ENCODE data around the gene LILRB2. TPM values are rescaled to one million over a fixed set of nuclear protein-coding genes. Genes with fewer than 3 reads are reported as not detected.
A peak's percentile ranks its signal among the peaks of the same experiment; 100 is the strongest.
"Not testable (repeated sequence)": the region's sequence is repeated elsewhere in the genome, so short reads cannot be mapped to it uniquely, and the experiment has no call there.

LILRB2 gene
- polyA plus RNA-seq, 1 experiment = not detected

DNA sequence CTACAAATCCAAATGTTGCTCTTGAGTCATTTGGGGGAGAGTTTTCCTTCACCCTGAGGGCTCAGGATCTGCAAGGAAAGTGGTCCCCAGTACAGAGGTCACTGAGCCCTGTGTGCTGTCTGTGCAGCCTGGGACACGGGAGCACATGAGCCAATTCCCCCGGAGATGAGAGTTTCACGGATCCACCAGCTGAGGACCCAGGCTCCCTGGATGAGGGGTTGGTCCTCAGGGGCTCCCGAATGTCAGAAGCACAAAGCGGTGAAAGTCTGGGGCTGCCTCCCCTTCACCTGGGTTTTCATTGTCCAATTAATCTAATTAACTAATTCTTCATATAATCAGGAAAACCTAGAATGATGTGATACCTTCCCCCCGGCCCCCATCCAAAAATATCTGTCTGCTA is 13.6 kb upstream of the LILRB2 start:
- Histone ChIP-seq H3K4me3 (ENCODE audit: low read depth, low read length) (no peak overlapping the region), H3K36me3 (ENCODE audit: control insufficient read depth, insufficient read depth, low read length) (no peaks in the 10 kb centered on the region), H3K27me3 (ENCODE audit: control insufficient read depth, insufficient read depth, low read length) (no peaks in the 10 kb centered on the region)
- TF ChIP-seq, protein P1, sequence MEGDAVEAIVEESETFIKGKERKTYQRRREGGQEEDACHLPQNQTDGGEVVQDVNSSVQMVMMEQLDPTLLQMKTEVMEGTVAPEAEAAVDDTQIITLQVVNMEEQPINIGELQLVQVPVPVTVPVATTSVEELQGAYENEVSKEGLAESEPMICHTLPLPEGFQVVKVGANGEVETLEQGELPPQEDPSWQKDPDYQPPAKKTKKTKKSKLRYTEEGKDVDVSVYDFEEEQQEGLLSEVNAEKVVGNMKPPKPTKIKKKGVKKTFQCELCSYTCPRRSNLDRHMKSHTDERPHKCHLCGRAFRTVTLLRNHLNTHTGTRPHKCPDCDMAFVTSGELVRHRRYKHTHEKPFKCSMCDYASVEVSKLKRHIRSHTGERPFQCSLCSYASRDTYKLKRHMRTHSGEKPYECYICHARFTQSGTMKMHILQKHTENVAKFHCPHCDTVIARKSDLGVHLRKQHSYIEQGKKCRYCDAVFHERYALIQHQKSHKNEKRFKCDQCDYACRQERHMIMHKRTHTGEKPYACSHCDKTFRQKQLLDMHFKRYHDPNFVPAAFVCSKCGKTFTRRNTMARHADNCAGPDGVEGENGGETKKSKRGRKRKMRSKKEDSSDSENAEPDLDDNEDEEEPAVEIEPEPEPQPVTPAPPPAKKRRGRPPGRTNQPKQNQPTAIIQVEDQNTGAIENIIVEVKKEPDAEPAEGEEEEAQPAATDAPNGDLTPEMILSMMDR (IDR thresholded peaks at IDR 0.05; ENCODE audit: insufficient read depth, low read depth, low read length) = no peak
- CTCF ChIA-PET = no interaction called here
- POLR2A ChIA-PET = no interaction called here
- no peak for DNase-seq (ENCODE audit: low read depth)

DNA sequence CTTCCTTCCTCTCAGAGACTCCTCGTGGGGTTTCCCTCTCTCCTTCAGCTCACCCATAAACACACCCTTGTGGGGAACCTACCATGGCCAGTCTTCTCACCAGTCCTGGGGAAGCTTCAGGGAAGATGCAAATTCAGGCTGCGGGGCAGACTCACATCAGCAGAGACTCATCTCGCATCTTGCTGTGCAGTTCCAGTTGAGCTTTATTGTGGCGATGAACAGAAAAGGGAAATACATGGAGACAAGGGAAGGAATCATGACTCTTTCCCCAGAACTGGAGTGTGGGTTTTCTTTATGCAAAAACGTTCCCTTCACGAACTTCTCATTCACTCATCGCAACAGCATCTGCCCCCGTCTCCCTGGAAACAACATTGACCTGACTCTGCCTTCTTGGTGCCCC is 8.2 kb upstream of the LILRB2 start:
- DNase-seq (ENCODE audit: low read depth); POLR2A ChIA-PET; H3K36me3 ChIP-seq (ENCODE audit: control insufficient read depth, insufficient read depth, low read length); H3K4me3 ChIP-seq (ENCODE audit: low read depth, low read length); H3K27me3 ChIP-seq (ENCODE audit: control insufficient read depth, insufficient read depth, low read length): not testable (repeated sequence)
- CTCF ChIA-PET = interaction anchor here (1.2 kb wide), 1 partner anchor 23 kb away, joined by 3 read pairs; no protein-coding TSS in a partner anchor

DNA sequence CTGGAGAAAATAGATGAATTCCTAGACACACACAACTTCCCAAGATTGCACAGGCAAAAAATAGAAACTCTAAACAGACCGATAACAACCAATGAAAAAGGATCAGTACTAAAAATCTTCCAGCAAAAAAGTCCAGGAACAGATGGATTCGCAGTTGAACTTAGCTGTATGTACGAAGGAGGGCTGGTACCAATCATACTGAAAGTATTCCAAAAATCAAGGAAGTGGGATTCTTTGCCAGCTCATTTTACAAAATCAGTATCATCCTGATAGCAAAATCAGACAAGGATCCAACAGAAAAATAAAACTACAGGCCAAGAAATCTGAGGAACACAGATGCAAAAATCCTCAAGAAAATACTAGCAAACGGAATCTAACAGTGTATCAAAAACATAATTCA is 6.5 kb upstream of the LILRB2 start:
- ChIA-PET POLR2A (interaction anchor here (0.7 to 0.9 kb wide), 2 partner anchors 77 to 252 kb away, joined by 3 read pairs; no protein-coding TSS in a partner anchor), CTCF (interaction anchor here (0.7 kb wide), 1 partner anchor 23 kb away, joined by 3 read pairs; no protein-coding TSS in a partner anchor)
- TF ChIP-seq, protein P1 (IDR thresholded peaks at IDR 0.05; ENCODE audit: insufficient read depth, low read depth, low read length) = no peak
- Histone ChIP-seq H3K27me3 (ENCODE audit: control insufficient read depth, insufficient read depth, low read length) (no peaks in the 10 kb centered on the region), H3K36me3 (ENCODE audit: control insufficient read depth, insufficient read depth, low read length) (no peaks in the 10 kb centered on the region), H3K4me3 (ENCODE audit: low read depth, low read length) (no peak overlapping the region)
- DNase-seq (ENCODE audit: low read depth) = peak; percentile 21

DNA sequence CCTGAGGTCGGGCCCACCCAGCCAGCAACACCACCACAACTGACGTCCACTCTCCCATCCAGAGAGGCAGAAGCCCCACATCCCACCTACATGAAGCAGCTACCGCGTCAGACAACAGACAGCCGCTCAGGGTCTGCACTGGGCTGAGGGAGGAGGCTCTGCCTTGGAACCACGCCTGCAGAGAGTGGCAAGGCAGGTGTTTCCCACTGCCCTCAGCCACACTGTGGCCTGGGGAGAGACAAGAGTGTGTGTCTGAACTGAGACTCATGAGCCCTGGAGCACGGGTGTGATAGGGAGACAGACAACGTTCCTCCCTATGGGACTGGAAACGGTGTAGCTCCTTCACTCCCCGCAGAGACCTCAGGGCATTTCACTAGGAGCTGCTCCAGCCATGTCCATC is 5.4 kb upstream of the LILRB2 start:
- not testable (repeated sequence) for DNase-seq (ENCODE audit: low read depth)

DNA sequence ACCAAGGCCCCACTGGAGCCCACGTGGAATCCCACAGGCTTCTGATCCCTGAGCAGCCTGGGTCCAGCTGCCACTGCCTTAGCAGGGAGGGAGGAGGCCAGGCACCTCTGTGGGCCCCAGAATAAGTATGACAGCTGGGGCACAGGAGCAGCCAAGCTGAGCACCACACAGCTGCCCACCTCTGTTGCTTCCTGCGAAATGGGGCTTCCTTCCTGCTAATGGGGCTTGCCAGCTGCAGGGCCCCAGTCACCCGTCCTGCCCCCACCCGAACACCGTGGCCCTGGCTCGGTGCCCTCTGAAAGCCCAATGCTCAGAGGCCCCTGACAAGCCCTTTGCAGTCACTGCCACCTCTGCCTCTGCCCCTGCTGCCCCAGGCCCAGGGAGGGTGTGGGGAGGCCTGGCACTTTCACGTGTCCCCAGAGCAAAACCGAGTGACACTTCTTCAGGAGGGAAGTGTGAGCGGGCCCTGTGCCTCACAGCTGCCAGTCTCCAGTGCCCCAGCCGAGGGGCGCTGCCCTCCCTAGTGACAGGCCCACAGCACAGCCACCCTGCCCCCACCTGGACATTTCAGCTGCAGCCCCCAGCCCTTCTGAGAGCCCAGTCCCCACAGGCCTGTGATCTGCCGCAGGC is 4.6 kb upstream of the LILRB2 start:
- POLR2A ChIA-PET; H3K27me3 ChIP-seq (ENCODE audit: control insufficient read depth, insufficient read depth, low read length); H3K4me3 ChIP-seq (ENCODE audit: low read depth, low read length); H3K36me3 ChIP-seq (ENCODE audit: control insufficient read depth, insufficient read depth, low read length); CTCF ChIA-PET; DNase-seq (ENCODE audit: low read depth): not testable (repeated sequence)

More for the DNA sequence above, 5.4 kb upstream of the LILRB2 start:
- H3K36me3 ChIP-seq (ENCODE audit: control insufficient read depth, insufficient read depth, low read length); H3K4me3 ChIP-seq (ENCODE audit: low read depth, low read length); POLR2A ChIA-PET; CTCF ChIA-PET; H3K27me3 ChIP-seq (ENCODE audit: control insufficient read depth, insufficient read depth, low read length): not testable (repeated sequence)

DNA sequence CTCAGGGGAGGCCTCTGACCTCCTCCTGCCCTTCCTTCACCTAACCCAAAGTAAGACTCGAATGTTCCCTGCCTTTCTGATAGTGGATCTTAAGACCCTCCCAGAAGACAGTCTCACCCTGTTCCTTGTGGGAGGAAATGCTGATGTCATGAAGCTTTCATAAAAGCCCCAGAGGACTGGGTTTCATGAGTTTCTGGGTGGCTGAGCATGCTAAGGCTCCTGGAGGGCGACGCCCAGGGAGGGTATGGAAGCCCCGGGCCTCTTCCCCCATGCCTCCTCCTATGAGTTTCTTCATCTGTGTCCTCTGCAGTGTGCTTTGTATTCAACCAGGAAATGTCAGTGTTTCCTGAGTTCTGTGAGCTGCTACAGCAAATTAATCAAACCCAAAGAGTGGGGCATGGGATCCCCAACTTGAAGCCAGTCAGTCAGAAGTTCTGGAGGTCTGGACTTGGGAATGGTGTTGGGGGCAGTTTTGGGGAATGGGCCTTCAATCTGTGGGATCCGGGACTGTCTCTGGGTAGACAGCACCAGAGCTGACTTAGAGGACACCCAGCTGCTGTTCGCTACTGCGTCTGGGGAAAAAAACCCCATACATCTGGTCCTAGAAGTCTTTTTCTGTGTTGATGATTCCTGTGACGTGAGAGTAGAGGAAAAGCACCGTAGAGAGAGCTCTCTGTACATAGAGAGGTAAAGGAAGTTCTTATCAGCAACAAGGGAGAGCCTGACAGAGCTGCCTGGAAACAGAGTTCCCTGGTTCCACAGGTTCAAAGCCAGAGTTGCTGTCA is 2.0 kb upstream of the LILRB2 start:
- Histone ChIP-seq H3K4me3 (ENCODE audit: low read depth, low read length) (no peak overlapping the region), H3K36me3 (ENCODE audit: control insufficient read depth, insufficient read depth, low read length) (no peaks in the 10 kb centered on the region), H3K27me3 (ENCODE audit: control insufficient read depth, insufficient read depth, low read length) (no peaks in the 10 kb centered on the region)
- ChIA-PET CTCF (no interaction called here), POLR2A (no interaction called here)
- TF ChIP-seq, protein P1 (IDR thresholded peaks at IDR 0.05; ENCODE audit: insufficient read depth, low read depth, low read length) = no peak
- DNase-seq (ENCODE audit: low read depth) = no peak

DNA sequence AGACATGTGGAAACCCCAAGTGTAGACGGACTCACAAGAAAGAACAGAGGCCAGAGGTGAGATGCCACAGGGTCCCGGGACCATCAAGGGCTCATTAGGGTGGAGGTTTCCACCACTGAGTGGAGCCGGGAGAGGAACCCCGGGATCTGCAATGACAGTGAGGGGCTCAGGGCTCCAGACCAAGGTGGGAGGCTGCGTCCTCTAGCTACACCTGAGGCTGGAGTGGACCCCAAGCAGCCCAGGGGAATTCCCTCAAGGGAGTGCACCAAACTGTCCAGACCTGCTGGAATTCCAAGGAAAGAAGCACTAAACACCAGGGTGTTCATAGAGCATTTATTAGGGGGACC is 792 bp upstream of the LILRB2 start:
- DNase-seq (ENCODE audit: low read depth); H3K4me3 ChIP-seq (ENCODE audit: low read depth, low read length); POLR2A ChIA-PET: not testable (repeated sequence)

DNA sequence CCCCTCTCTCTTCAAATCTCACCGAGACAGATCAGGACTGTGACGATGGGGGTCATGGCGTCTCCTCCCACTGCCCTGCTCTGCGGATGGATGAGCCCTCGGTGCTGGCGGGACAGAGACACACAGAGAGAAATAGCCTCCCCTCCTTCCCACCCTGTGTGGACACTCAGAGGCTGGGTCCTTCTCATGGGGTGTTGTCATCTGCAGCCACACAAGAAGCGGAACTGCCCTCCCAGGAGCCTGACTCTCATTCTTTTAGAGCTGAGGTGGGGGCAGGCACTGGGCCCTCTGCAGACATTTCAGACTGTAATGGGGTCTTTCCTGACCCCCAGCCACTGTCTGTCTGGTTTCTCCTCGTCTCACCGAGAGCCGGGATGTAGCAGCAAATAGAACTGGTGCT is 469 bp downstream of the LILRB2 start:
- POLR2A ChIA-PET; H3K36me3 ChIP-seq (ENCODE audit: control insufficient read depth, insufficient read depth, low read length); H3K4me3 ChIP-seq (ENCODE audit: low read depth, low read length); CTCF ChIA-PET; H3K27me3 ChIP-seq (ENCODE audit: control insufficient read depth, insufficient read depth, low read length); DNase-seq (ENCODE audit: low read depth): not testable (repeated sequence)

More for the DNA sequence above, 792 bp upstream of the LILRB2 start:
- H3K27me3 ChIP-seq (ENCODE audit: control insufficient read depth, insufficient read depth, low read length); CTCF ChIA-PET; H3K36me3 ChIP-seq (ENCODE audit: control insufficient read depth, insufficient read depth, low read length): not testable (repeated sequence)

DNA sequence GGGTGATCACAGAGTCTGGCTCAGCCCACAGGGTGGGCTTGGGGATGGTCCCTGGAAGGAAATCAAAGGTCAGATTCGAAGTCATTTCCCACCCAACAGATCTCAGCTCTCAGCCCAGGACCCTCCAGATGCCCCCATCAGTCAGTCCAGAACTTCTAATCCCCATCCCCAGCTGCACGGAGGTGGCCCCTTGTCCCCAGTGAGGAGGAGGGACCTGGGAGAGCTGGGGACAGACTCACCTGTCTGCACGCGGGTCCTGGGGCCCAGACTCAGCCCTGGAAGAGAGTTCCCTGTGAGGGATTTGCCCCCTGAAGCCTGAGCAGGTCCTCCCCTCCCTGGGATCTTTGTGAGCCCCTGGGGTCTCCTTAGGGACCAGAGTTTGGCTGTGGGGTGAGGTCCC is 885 bp downstream of the LILRB2 start:
- DNase-seq (ENCODE audit: low read depth); H3K27me3 ChIP-seq (ENCODE audit: control insufficient read depth, insufficient read depth, low read length); H3K36me3 ChIP-seq (ENCODE audit: control insufficient read depth, insufficient read depth, low read length); POLR2A ChIA-PET; H3K4me3 ChIP-seq (ENCODE audit: low read depth, low read length); CTCF ChIA-PET: not testable (repeated sequence)
